GM20431 (cell line): ENCODE results near the gene FKBP6.
"Not testable (repeated sequence)": the region's sequence is repeated elsewhere in the genome, so short reads cannot be mapped to it uniquely, and the experiment has no call there.

Experiments used
- in situ Hi-C: fragments of 300-500 bp; cut with MseI, MboI; formaldehyde crosslinking; loops from one replicate; pipeline ENCODE4 v1.15.0; 2020; ENCODE audit warnings: low sequenced_read_pairs; ENCODE audit not compliant: unreplicated experiment

Gene FKBP6, protein sequence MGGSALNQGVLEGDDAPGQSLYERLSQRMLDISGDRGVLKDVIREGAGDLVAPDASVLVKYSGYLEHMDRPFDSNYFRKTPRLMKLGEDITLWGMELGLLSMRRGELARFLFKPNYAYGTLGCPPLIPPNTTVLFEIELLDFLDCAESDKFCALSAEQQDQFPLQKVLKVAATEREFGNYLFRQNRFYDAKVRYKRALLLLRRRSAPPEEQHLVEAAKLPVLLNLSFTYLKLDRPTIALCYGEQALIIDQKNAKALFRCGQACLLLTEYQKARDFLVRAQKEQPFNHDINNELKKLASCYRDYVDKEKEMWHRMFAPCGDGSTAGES

DNA sequence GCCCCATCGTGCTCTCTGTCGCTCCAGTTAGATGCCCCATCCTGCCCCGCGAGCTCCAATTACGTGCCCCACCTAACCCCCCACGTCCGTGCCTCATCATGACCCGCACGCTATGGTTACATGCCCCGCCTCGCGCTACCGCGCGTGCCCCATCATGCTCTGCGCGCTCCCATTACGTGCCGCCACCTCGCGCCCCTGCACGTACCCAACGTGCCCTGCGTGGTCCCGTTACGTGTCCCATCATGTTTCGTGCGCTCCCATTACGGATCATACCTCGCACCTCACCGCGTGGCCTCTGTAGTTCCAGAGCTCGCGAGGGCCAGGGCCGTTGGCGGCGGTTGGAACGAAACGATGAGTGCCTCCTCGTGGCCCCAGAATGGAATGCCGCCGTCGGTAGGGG is at the start of gene FKBP6, which contains the start of gene TRIM50:
Gene FKBP6 (plus strand): TSS at position 240 of the 400 bp plus-strand sequence. CDS start 268 bp downstream, outside the sequence.
Gene TRIM50 (minus strand): TSS at position 161 of the 400 bp plus-strand sequence. CDS start 3,295 bp downstream, outside the sequence.
- in situ Hi-C loops, result not testable (repeated sequence)

- in situ Hi-C loops, result not testable (repeated sequence)
Measured at GRCh38 chr7:73297235-73297634, 30.7 kb upstream of the FKBP6 start.

GRCh38 chr7:73297706-73298105 is 30.3 kb upstream of the FKBP6 start:
- in situ Hi-C loops, result not testable (repeated sequence)

DNA sequence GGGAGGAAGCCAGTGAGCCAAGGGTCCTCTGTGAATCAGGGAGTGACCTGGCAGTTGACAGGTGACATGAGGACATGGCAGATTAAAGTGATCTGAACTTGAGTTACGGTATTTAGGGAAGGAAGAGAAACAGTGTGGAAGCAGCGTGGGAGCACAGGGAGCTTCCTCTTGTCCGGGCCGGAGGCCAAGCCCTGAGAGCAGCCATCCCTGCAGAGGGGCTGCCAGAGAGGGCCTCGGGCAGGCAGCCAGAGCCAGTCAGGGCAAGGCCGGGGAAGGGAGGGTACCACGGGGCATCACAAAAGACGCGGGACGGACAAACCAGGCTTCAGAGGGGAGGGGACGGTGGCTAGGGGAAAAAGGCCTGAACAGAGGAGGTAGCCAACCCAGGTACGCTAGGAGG is 28.1 kb upstream of the FKBP6 start:
- in situ Hi-C loops, result not testable (repeated sequence)

GRCh38 chr7:73301108-73301507 is 26.9 kb upstream of the FKBP6 start:
- in situ Hi-C loops, result not testable (repeated sequence)

DNA sequence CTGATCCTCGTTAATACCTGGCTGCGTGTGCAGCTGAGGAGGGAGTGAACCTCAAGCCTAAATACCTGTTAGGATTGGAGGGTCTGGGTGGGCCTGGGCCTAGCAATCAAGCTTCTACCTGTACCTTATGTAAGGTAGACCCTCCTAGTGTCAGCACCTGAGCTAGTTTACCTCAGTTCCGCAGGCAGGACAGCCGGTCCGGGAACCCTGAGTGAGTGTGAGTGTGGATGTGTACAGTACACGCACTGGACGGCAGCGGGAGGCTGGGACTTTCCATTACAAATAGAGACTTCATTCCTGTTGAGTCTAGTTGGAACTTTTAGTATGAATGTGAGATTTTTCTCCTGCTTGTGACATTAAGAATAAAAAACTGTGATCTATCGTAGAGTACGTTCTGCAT is 25.1 kb upstream of the FKBP6 start:
- in situ Hi-C loops, result not testable (repeated sequence)

GRCh38 chr7:73303546-73303945 is 24.4 kb upstream of the FKBP6 start:
- in situ Hi-C loops, result no loop called here

DNA sequence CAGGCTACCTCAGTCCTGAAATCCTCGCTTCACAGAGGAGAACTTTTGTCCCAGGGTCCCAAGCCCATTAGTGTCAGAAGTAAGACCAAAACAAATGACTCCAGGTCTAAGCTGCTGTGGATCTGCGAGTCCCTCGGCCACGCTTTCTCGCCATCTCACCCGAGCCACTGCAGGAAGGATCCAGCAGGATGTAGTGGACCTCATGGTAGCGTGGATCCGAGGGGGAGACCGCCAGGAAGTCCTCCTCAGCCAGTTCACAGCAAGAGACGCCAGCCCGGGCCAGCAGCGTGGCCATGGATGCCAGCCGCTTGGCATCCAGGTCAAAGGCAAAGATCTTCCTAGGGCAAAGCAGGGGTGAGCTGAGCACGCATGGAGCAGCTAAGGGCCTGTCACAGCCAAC is 23.9 kb upstream of the FKBP6 start:
- in situ Hi-C loops, result no loop called here

- in situ Hi-C loops, result not testable (repeated sequence)
Measured at GRCh38 chr7:73304612-73305387, 23.2 kb upstream of the FKBP6 start.

GRCh38 chr7:73307436-73307835 is 20.5 kb upstream of the FKBP6 start:
- in situ Hi-C loops, result no loop called here

- in situ Hi-C loops, result no loop called here
Measured at GRCh38 chr7:73308074-73308664, 19.8 kb upstream of the FKBP6 start.

DNA sequence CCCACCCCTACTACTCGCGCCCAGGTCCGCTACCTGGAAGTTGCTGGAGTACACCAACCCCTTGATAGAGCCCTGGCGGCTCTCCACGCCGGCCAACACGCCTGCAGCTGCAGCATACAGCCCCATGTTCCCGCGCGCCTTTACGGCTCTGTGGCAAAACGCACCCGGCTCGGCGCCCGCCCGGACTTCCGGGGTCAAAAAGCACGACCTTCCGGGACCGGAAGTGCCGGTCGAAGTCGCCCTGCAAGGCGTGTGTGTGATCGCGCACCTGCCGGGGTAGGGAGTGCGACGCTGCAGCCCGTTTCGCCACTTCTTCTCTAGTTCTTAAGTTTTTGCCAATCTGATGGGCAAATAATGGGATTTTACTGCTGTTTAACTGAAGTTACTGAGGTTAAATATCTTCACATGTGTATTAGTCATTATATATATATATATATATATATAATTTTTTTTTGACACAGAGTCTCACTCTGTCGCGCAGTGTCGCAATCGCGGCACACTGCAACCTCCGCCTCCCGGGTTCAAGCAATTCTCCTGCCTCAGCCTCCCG is 19.2 kb upstream of the FKBP6 start, which contains the start of gene NSUN5:
Gene NSUN5 (minus strand): TSS at position 162 of the 550 bp plus-strand sequence. CDS start 36 bp downstream, at position 126.
- in situ Hi-C loops, result no loop called here

DNA sequence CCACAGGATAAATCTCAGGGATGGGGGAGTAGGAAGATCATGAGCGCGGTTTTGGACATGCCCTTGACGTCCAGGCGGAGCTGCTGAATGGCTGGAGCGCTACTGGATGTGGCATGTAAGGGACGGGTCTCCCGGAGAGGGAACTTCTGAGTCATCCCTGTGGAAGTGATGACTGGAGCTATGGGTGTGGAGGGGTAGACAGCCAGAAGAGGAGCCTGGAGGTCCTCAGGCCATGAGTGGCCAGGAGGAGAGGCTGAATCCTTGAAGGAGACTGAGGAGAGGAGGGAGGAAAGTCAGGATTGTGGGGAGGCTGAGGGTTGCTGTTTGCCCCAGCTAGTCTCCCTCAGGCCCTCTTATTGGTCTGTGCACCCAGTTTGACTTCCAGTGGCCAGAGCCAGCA is 16.5 kb upstream of the FKBP6 start:
- in situ Hi-C loops, result not testable (repeated sequence)

DNA sequence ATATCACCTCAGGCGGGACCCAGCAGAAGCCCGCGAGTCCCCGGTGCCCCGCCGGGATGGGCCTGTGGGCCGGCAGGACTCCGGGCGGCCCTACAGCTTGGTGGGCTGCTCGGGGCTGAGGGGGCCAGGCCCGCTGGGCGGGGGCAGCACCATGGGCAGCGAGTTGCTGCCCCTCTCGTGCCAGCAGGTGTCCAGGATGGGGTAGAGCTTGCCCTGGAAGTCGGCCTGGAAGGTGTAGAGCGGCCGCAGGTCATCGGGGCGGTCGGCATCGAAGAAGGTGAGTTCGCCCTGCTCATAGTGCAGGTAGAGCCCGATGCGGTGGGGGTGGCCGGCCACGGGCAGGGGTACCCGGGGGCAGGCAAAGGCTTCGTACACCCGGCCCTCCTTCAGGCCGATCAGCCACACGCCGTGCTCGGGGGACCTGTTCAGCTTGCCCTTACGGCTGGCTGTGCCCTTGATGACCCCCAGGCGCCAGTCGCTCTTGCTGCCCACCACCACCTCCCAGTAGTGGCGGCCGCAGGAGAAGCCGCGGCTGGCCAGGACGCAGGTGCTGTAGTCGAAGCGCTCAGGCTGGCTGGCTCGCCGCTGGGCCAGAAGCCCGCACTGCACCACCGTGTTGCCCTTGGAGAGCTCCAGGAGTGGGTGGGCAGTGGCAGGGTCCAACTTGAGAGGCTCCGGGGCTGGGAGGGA is 15.0 kb upstream of the FKBP6 start:
- in situ Hi-C loops, result no loop called here

DNA sequence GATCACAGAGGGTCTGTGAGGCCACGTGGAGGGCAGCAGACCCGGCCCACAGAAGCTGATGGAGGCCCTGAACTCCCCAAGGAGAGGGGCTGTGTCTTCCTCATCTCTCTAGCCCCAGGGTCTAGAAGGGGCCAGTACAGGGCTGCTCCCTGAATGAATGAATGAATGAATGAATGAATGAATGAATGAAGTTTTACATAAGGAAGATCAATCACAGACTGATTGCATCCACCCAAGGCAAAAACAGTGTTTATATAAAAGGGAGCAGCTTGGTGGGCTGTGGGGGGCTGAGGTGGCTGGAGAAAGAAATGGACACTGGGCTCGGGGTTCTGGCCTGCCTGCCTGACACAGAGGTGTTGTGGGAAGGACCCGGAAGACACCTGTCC is 14.4 kb upstream of the FKBP6 start:
- in situ Hi-C loops, result no loop called here

DNA sequence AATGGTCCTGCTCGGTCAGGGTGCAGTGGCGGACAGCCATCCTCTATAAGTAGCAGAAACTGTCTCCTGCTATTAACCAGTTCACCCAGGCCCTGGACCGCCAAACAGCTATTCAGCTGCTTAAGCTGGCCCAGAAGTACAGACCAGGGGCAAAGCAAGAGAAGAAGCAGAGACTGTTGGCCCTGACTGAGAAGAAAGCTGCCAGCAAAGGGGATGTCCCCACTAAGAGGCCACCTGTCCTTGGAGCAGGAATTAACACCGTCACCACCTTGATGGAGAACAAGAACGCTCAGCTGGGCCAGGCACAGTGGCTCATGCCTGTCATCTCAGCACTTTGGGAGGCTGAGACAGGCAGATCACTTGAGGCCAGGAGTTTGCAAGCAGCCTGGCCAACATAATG is 13.7 kb upstream of the FKBP6 start:
- in situ Hi-C loops, result no loop called here

DNA sequence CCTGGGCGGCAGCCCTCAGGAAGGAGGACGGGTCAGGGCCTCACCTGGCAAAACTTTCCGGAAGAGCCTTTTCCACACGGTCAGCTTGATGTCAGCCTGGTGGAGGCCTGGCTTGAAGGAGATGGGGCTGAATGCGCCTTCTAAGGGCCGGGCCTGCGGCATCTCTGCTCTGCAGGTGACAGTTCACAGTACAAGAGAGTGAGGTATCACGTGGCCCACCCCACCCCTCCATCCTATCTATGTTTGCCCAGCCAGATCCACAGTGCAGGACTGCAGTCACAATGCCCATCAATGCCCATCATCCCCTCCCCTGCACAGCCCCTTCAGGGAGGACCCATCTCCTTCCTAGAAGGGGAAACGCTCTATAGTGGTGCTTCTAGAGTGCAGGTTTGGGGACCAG is 11.4 kb upstream of the FKBP6 start:
- in situ Hi-C loops, result no loop called here

- in situ Hi-C loops, result not testable (repeated sequence)
Measured at GRCh38 chr7:73318656-73319204, 9.2 kb upstream of the FKBP6 start.

- in situ Hi-C loops, result not testable (repeated sequence)
Measured at GRCh38 chr7:73319541-73319940, 8.4 kb upstream of the FKBP6 start.

DNA sequence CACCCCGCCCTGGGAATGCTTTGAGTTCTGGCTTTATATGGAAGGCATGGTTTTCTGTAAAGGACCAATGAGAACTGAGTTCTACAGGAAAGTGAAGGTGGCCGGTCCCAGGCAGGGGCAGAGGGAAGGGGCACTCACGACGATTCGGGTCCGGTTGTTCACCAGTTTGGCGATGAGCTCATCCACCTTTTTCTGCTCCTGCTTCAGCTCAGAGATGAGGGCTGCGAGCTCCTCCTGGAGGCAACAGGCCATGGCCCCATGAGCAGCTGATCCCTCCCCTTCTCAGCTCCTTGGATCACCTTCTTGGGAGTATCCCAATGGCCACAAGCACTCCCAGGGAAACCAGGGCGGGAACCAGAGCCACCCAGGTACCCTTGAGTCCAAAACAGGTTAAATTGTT is 8.0 kb upstream of the FKBP6 start:
- in situ Hi-C loops, result not testable (repeated sequence)
